Parathyroid adenoma (tissue), 2 donors: ENCODE results near the gene OXCT1.

Experiments used
- H2AFZ ChIP-seq: fragments of 300-600 bp; sonication (generic); one replicate; pipeline ENCODE4 v1.7.0; 2017; ENCODE audit warnings: antibody characterized with exemption, mild to moderate bottlenecking
- H3K27ac ChIP-seq: fragments of 300-600 bp; sonication (generic); one replicate; pipeline ENCODE4 v1.7.0; 2017
- H3K27me3 ChIP-seq: fragments of 300-600 bp; sonication (generic); one replicate; pipeline ENCODE4 v1.7.0; 2017; ENCODE audit warnings: low read length; ENCODE audit not compliant: control insufficient read depth, insufficient read depth
- H3K36me3 ChIP-seq: fragments of 300-600 bp; sonication (generic); one replicate; pipeline ENCODE4 v1.7.0; 2017; ENCODE audit warnings: low read length; ENCODE audit not compliant: control insufficient read depth, insufficient read depth
- H3K4me1 ChIP-seq: fragments of 300-600 bp; sonication (generic); one replicate; pipeline ENCODE4 v1.7.0; 2017; ENCODE audit warnings: control low read depth
- H3K4me2 ChIP-seq: fragments of 300-600 bp; sonication (generic); one replicate; pipeline ENCODE4 v1.7.0; 2017; ENCODE audit warnings: low read length
- H3K4me3 ChIP-seq: fragments of 300-600 bp; sonication (generic); one replicate; pipeline ENCODE4 v1.7.0; 2017; ENCODE audit warnings: low read depth, low read length
- H3K79me2 ChIP-seq: fragments of 300-600 bp; sonication (generic); one replicate; pipeline ENCODE4 v1.7.0; 2017; ENCODE audit warnings: control low read depth
- H3K9ac ChIP-seq: fragments of 300-600 bp; sonication (generic); one replicate; pipeline ENCODE4 v1.7.0; 2017; ENCODE audit warnings: mild to moderate bottlenecking
- H3K9me3 ChIP-seq: fragments of 300-600 bp; sonication (generic); one replicate; pipeline ENCODE4 v1.7.0; 2017; ENCODE audit warnings: low read length; ENCODE audit not compliant: control insufficient read depth
- CTCF ChIP-seq: fragments of 300-600 bp; sonication (generic); IDR thresholded peaks from one replicate; pipeline ENCODE4 v1.7.0; 2017; ENCODE audit warnings: antibody characterized with exemption, mild to moderate bottlenecking
- donor health status: primary hyperparathyroidism.

OXCT1 gene

GRCh38 chr5:41808294-41808693 lies 61.9 kb downstream of the OXCT1 start:
- Histone ChIP-seq H3K9ac (no peak overlapping the region), H3K4me3 (no peak overlapping the region), H3K4me1 (no peaks in the 10 kb centered on the region), H3K27me3 (no peaks in the 10 kb centered on the region), H3K4me2 (no peak overlapping the region), H3K36me3 (no peaks in the 10 kb centered on the region), H3K27ac (no peak overlapping the region), H3K9me3 (no peaks in the 10 kb centered on the region), H3K79me2 (no peaks in the 10 kb centered on the region), H2AFZ (no peak overlapping the region)
- no peak for TF ChIP-seq CTCF

GRCh38 chr5:41797662-41798061 lies 72.6 kb downstream of the OXCT1 start:
- H3K27me3 ChIP-seq, result no peaks in the 10 kb centered on the region

GRCh38 chr5:41796061-41796460 lies 74.2 kb downstream of the OXCT1 start:
- Histone ChIP-seq H3K9me3 (no peaks in the 10 kb centered on the region), H3K4me1 (no peaks in the 10 kb centered on the region), H3K79me2 (no peaks in the 10 kb centered on the region), H3K9ac (no peak overlapping the region), H3K27ac (no peak overlapping the region), H3K4me3 (no peak overlapping the region), H3K27me3 (no peaks in the 10 kb centered on the region), H3K4me2 (no peak overlapping the region), H2AFZ (no peak overlapping the region), H3K36me3 (no peaks in the 10 kb centered on the region)
- TF ChIP-seq CTCF, result no peak

More at GRCh38 chr5:41797662-41798061, 72.6 kb downstream of the OXCT1 start:
- no peaks in the 10 kb centered on the region for H3K79me2 ChIP-seq
- no peak overlapping the region for H3K4me3 ChIP-seq
- no peak overlapping the region for H2AFZ ChIP-seq
- H3K9ac ChIP-seq, result no peak overlapping the region
- no peak for TF ChIP-seq CTCF
- H3K4me1 ChIP-seq, result no peaks in the 10 kb centered on the region
- H3K27ac ChIP-seq, result no peak overlapping the region
- no peak overlapping the region for H3K4me2 ChIP-seq
- H3K9me3 ChIP-seq, result no peaks in the 10 kb centered on the region
- no peaks in the 10 kb centered on the region for H3K36me3 ChIP-seq

GRCh38 chr5:41795125-41795524 lies 75.1 kb downstream of the OXCT1 start:
- Histone ChIP-seq H3K4me2 (no peak overlapping the region), H3K27ac (no peak overlapping the region), H3K27me3 (no peaks in the 10 kb centered on the region), H3K36me3 (no peaks in the 10 kb centered on the region), H3K9ac (no peak overlapping the region), H3K79me2 (no peaks in the 10 kb centered on the region), H2AFZ (no peak overlapping the region), H3K9me3 (no peaks in the 10 kb centered on the region), H3K4me3 (no peak overlapping the region), H3K4me1 (no peaks in the 10 kb centered on the region)
- TF ChIP-seq CTCF, result no peak

- H3K4me1 ChIP-seq, result no peaks in the 10 kb centered on the region
- no peak overlapping the region for H3K9ac ChIP-seq
- no peak overlapping the region for H3K4me3 ChIP-seq
- no peak overlapping the region for H3K4me2 ChIP-seq
- H3K36me3 ChIP-seq, result no peaks in the 10 kb centered on the region
- H3K27me3 ChIP-seq, result no peaks in the 10 kb centered on the region
- no peaks in the 10 kb centered on the region for H3K9me3 ChIP-seq
- H2AFZ ChIP-seq, result no peak overlapping the region
- no peaks in the 10 kb centered on the region for H3K79me2 ChIP-seq
- no peak for TF ChIP-seq CTCF
- H3K27ac ChIP-seq, result no peak overlapping the region
These were observed 75.8 kb downstream of the OXCT1 start for GRCh38 chr5:41794471-41794870.
